ENCODE measurements around the gene UMPS. TPM values are rescaled to one million over a fixed set of nuclear protein-coding genes. Genes with fewer than 3 reads are reported as not detected.

Gene UMPS
- polyA plus RNA-seq, 2 of the 4 experiments (the other 2 are of a cell fraction): 53.0 to 64.4 TPM

GRCh38 chr3:124775877-124776276, 45.6 kb downstream of the UMPS start:
- TF ChIP-seq BCL3 (IDR thresholded peaks at IDR 0.05) (no peak), GATA3 (IDR thresholded peaks at IDR 0.05; ENCODE audit: borderline replicate concordance) (no peak), HOXB13 (CRISPR knock-in tag; IDR thresholded peaks at IDR 0.05; ENCODE audit: low read depth) (no peak), EP300 (IDR thresholded peaks at IDR 0.05) (no peak), SMC3 (IDR thresholded peaks at IDR 0.05) (no peak), NR3C1 (IDR thresholded peaks at IDR 0.05) (no peak), RAD21 (conservative IDR thresholded peaks at IDR 0.05 in 1 of 2, IDR thresholded peaks at IDR 0.05 in 1 of 2) (no peak), TP53 (CRISPR knock-in tag; IDR thresholded peaks at IDR 0.05) (no peak), PHF8 (IDR thresholded peaks at IDR 0.05; ENCODE audit: borderline replicate concordance, low read depth) (no peak), HEYL (CRISPR knock-in tag; IDR thresholded peaks at IDR 0.05) (no peak), RFX5 (IDR thresholded peaks at IDR 0.05) (no peak), SREBF2 (IDR thresholded peaks at IDR 0.05) (no peak), CTCF (IDR thresholded peaks at IDR 0.05) (no peak), ZSCAN20 (CRISPR knock-in tag; IDR thresholded peaks at IDR 0.05) (no peak)
- POLR2A ChIA-PET: no interaction called here
- FAIRE-seq: no peak
- Histone ChIP-seq H3K4me2 (no peak overlapping the region), H3K27ac (peak overlapping the region in 1 of 2 experiments; percentile 82; a peak in 3 of 6 replicates), H3K4me1 (peaks cover 58% of the 10 kb centered on the region), H3K4me3 (no peak overlapping the region), H3K9me3 (no peaks in the 10 kb centered on the region)
- ATAC-seq: no peak
- WGBS (ENCODE audit: missing lambda C conversion rate): 88% methylated on average over 9 of the region's 9 CpGs
- no peak for DNase-seq (ENCODE audit: low read depth in 1 of 2, low spot score in 1 of 2)
- CTCF ChIA-PET: interaction anchor here (3.9 to 13.7 kb wide), 2 partner anchors 11 to 128 kb away, joined by 21 to 205 read pairs; no protein-coding TSS in a partner anchor

- Histone ChIP-seq H3K4me3 (no peak overlapping the region), H3K27ac (peak overlapping the region in 1 of 2 experiments; percentile 82; a peak in 2 of 6 replicates), H3K4me1 (peaks cover 58% of the 10 kb centered on the region), H3K9me3 (no peaks in the 10 kb centered on the region), H3K4me2 (no peak overlapping the region)
- ATAC-seq (no peak), DNase-seq (ENCODE audit: low read depth in 1 of 2, low spot score in 1 of 2) (no peak), FAIRE-seq (no peak)
- CTCF ChIA-PET: interaction anchor here (1.5 to 13.7 kb wide), 5 partner anchors 10 to 127 kb away, joined by 5 to 205 read pairs (median 21); no protein-coding TSS in a partner anchor
- 84% methylated on average over 5 of the region's 5 CpGs for whole genome bisulfite sequencing (ENCODE audit: missing lambda C conversion rate)
- POLR2A ChIA-PET: no interaction called here
- TF ChIP-seq TP53 (CRISPR knock-in tag; IDR thresholded peaks at IDR 0.05): no peak
- no peak for TF ChIP-seq RARB (CRISPR knock-in tag; IDR thresholded peaks at IDR 0.05)
- TF ChIP-seq MYC (IDR thresholded peaks at IDR 0.05; ENCODE audit: borderline replicate concordance, low read length): no peak
- TF ChIP-seq ATOH8 (CRISPR knock-in tag; IDR thresholded peaks at IDR 0.05; ENCODE audit: low read depth): no peak
- TF ChIP-seq EHMT2 (IDR thresholded peaks at IDR 0.05; ENCODE audit: low read depth): no peak
- no peak for TF ChIP-seq ELK1 (IDR thresholded peaks at IDR 0.05; ENCODE audit: low read depth, low read length)
- TF ChIP-seq NPAS2 (CRISPR knock-in tag; IDR thresholded peaks at IDR 0.05; ENCODE audit: borderline replicate concordance): no peak
- TF ChIP-seq GATA3 (IDR thresholded peaks at IDR 0.05; ENCODE audit: borderline replicate concordance): no peak
- TF ChIP-seq JUN (IDR thresholded peaks at IDR 0.05): no peak
- TF ChIP-seq FOXS1 (CRISPR knock-in tag; IDR thresholded peaks at IDR 0.05): no peak
- no peak for TF ChIP-seq PBX3 (IDR thresholded peaks at IDR 0.05)
- TF ChIP-seq ZSCAN20 (CRISPR knock-in tag; IDR thresholded peaks at IDR 0.05): no peak
- TF ChIP-seq ZNF302 (CRISPR knock-in tag; IDR thresholded peaks at IDR 0.05): no peak
- no peak for TF ChIP-seq CBX8 (IDR thresholded peaks at IDR 0.05)
- no peak for TF ChIP-seq BCL3 (IDR thresholded peaks at IDR 0.05)
- no peak for TF ChIP-seq PHF8 (IDR thresholded peaks at IDR 0.05; ENCODE audit: borderline replicate concordance, low read depth)
- TF ChIP-seq ZC3H11A (IDR thresholded peaks at IDR 0.05): no peak
- no peak for TF ChIP-seq NR3C1 (IDR thresholded peaks at IDR 0.05)
Observed at GRCh38 chr3:124776856-124777255, 46.6 kb downstream of the UMPS start.
